GM23248 (cell line): ENCODE results near the gene CDK14.

ENCODE experiments used
- EZH2 ChIP-seq: fragments of 200-600 bp; sonication (generic); IDR thresholded peaks from 2 replicates; pipeline ENCODE4 v1.6.1; 2018; ENCODE audit warnings: antibody characterized with exemption, mild to moderate bottlenecking; ENCODE audit not compliant: insufficient read depth, poor library complexity, severe bottlenecking
- EZH2phosphoT487 ChIP-seq: fragments of 200-600 bp; sonication (generic); IDR thresholded peaks from 2 replicates; pipeline ENCODE4 v1.6.1; 2018; ENCODE audit warnings: antibody characterized with exemption, moderate library complexity, mild to moderate bottlenecking, low read depth; ENCODE audit not compliant: insufficient read depth

- TF ChIP-seq EZH2phosphoT487 (no peak), EZH2 (no peak)
Observed at GRCh38 chr7:90774706-90775105, 178.6 kb downstream of the CDK14 start.
